Calu3 (cell line): ENCODE data around the gene ABCA2. TPM values are rescaled to one million over a fixed set of nuclear protein-coding genes. Genes with fewer than 3 reads are reported as not detected.

Experiments used
- BruUV-seq: library from RNA; stranded (reverse); fragments of 400-500 nt; replicated peaks from 2 replicates; lab custom pipeline; 2021; lab: Mats Ljungman, UMichigan
- CTCF ChIA-PET: fragments of 300-600 bp; sonication (Branson Sonifier 250); formaldehyde crosslinking; loops from one replicate; lab custom pipeline; 2022; ENCODE audit warnings: antibody characterized with exemption; lab: Charles Lee
- DNase-seq: peaks from one replicate; pipeline ENCODE4 v3.0.0; 2022
- H3K27ac Mint-ChIP-seq: one replicate; pipeline ENCODE4 v1.8.0; 2022; ENCODE audit warnings: mixed read lengths; ENCODE audit not compliant: unreplicated experiment
- H3K27me3 Mint-ChIP-seq: one replicate; pipeline ENCODE4 v1.8.0; 2022; ENCODE audit warnings: mixed read lengths; ENCODE audit not compliant: unreplicated experiment
- H3K36me3 Mint-ChIP-seq: one replicate; pipeline ENCODE4 v1.8.0; 2022; ENCODE audit warnings: mild to moderate bottlenecking, moderate library complexity, mixed read lengths; ENCODE audit not compliant: insufficient read depth, unreplicated experiment
- H3K4me1 Mint-ChIP-seq: one replicate; pipeline ENCODE4 v1.8.0; 2022; ENCODE audit warnings: mild to moderate bottlenecking, low read depth, mixed read lengths; ENCODE audit not compliant: unreplicated experiment
- H3K4me3 Mint-ChIP-seq: one replicate; pipeline ENCODE4 v1.8.0; 2022; ENCODE audit warnings: mild to moderate bottlenecking, low read depth, moderate library complexity, mixed read lengths; ENCODE audit not compliant: unreplicated experiment
- H3K9me3 Mint-ChIP-seq: one replicate; pipeline ENCODE4 v1.8.0; 2022; ENCODE audit warnings: low read depth, mixed read lengths; ENCODE audit not compliant: unreplicated experiment
- CTCF ChIP-seq: fragments of 200-600 bp; IDR thresholded peaks from one replicate; pipeline ENCODE4 v1.8.0; 2022; ENCODE audit warnings: antibody characterized with exemption; ENCODE audit not compliant: unreplicated experiment
- intact Hi-C: fragments of 100-400 bp; cut with micrococcal nuclease; formaldehyde crosslinking; loops from one replicate; pipeline ENCODE4 v1.10.0; 2022; ENCODE audit not compliant: unreplicated experiment
- total RNA-seq: library from RNA; stranded (reverse); gene quantifications from 2 replicates; pipeline ENCODE4 v1.2.3, GENCODE V29; 2022

Gene ABCA2
- total RNA-seq, 1 experiment from 2014 or later = 47.6 TPM

- TF ChIP-seq CTCF = no peak
- Mint-ChIP-seq H3K27ac (no peak overlapping the region), H3K9me3 (no peaks in the 10 kb centered on the region), H3K27me3 (no peaks in the 10 kb centered on the region), H3K4me3 (no peak overlapping the region), H3K36me3 (peaks cover 31% of the 10 kb centered on the region), H3K4me1 (no peaks in the 10 kb centered on the region)
- intact Hi-C loops = no loop called here
- no TSS peak for BruUV-seq
- peak; percentile 84 for DNase-seq
- CTCF ChIA-PET = interaction anchor here (0.7 to 1.4 kb wide), 2 partner anchors 65 to 78 kb away, joined by 3 to 4 read pairs; no protein-coding TSS in a partner anchor
These were observed 2.5 kb downstream of the ABCA2 start for GRCh38 chr9:137025517-137025966.

- Mint-ChIP-seq H3K27ac (no peak overlapping the region), H3K4me3 (no peak overlapping the region), H3K36me3 (peaks cover 25% of the 10 kb centered on the region), H3K9me3 (no peaks in the 10 kb centered on the region), H3K4me1 (no peaks in the 10 kb centered on the region), H3K27me3 (no peaks in the 10 kb centered on the region)
- no peak for TF ChIP-seq CTCF
- no peak for DNase-seq
- intact Hi-C loops = no loop called here
- CTCF ChIA-PET = no interaction called here
- no TSS peak for BruUV-seq
These were observed 4.5 kb downstream of the ABCA2 start for GRCh38 chr9:137023583-137023991.

- no peak overlapping the region for H3K4me3 Mint-ChIP-seq
- H3K4me1 Mint-ChIP-seq = no peaks in the 10 kb centered on the region
- no peak overlapping the region for H3K27ac Mint-ChIP-seq
- CTCF ChIA-PET = no interaction called here
- no peaks in the 10 kb centered on the region for H3K9me3 Mint-ChIP-seq
- no TSS peak for BruUV-seq
- H3K27me3 Mint-ChIP-seq = no peaks in the 10 kb centered on the region
- peaks cover 23% of the 10 kb centered on the region for H3K36me3 Mint-ChIP-seq
- intact Hi-C loops = no loop called here
- TF ChIP-seq CTCF = no peak
- DNase-seq = no peak
These were observed 4.9 kb downstream of the ABCA2 start for GRCh38 chr9:137023157-137023556.

GRCh38 chr9:137022662-137023008 is 5.4 kb downstream of the ABCA2 start:
- Mint-ChIP-seq H3K4me1 (no peaks in the 10 kb centered on the region), H3K27ac (no peak overlapping the region), H3K36me3 (peaks cover 23% of the 10 kb centered on the region), H3K4me3 (no peak overlapping the region), H3K27me3 (no peaks in the 10 kb centered on the region), H3K9me3 (no peaks in the 10 kb centered on the region)
- CTCF ChIA-PET = no interaction called here
- BruUV-seq = no TSS peak
- DNase-seq = no peak
- intact Hi-C loops = no loop called here
- TF ChIP-seq CTCF = no peak
